DMS114 treated with DMSO at 0.1 percent for 48 hours (cell line): ENCODE data around the gene HYCC2.
"Not testable (repeated sequence)": the region's sequence is repeated elsewhere in the genome, so short reads cannot be mapped to it uniquely, and the experiment has no call there.

ENCODE experiments used
- DNase-seq: peaks from one replicate; lab custom pipeline; 2025; ENCODE audit not compliant: unreplicated experiment; lab: John Stamatoyannopoulos, UW

HYCC2 gene

DNA sequence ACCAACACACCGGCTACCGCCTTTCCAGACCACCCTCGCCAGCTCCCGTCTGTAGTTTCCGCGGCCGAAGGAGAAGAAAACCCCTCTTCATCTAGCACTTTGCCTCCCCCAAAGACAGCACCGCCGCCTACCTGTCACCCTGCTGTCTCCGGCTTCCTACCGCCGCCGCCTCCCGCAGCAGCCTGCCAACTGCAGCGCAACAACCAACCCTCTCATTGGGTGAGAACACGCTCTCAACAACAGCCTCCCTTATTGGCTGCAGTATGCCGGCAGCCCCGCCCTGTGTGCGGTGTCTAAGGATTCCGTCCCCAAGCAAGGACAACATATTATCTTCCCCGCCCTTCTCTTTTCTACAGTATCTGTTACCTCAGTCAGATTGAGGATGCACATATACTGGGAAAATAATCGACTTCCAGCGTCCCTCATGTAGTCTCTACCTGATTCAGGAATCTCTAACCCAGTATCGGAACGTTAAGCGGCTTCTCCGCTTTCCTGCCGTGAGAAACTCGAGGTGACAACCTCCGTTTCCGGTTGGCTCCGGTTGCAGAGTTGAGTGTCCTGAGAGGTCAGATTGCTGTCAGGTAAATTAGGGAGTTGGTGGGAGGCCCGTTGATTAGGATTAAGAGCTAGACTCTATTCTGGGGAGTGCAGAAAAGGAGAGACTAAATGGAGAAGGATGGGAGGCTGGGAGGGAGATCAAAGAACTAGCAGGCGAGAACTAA lies at the start of gene HYCC2, which contains the start of gene NDUFB3:
HYCC2 (minus strand) TSS at position 193 of the 722 bp plus-strand sequence. CDS start 47,662 bp downstream, outside the sequence.
NDUFB3 (plus strand) TSS at position 523 of the 722 bp plus-strand sequence. CDS start 6,882 bp downstream, outside the sequence.
- DNase-seq, result peak; percentile 89

DNA sequence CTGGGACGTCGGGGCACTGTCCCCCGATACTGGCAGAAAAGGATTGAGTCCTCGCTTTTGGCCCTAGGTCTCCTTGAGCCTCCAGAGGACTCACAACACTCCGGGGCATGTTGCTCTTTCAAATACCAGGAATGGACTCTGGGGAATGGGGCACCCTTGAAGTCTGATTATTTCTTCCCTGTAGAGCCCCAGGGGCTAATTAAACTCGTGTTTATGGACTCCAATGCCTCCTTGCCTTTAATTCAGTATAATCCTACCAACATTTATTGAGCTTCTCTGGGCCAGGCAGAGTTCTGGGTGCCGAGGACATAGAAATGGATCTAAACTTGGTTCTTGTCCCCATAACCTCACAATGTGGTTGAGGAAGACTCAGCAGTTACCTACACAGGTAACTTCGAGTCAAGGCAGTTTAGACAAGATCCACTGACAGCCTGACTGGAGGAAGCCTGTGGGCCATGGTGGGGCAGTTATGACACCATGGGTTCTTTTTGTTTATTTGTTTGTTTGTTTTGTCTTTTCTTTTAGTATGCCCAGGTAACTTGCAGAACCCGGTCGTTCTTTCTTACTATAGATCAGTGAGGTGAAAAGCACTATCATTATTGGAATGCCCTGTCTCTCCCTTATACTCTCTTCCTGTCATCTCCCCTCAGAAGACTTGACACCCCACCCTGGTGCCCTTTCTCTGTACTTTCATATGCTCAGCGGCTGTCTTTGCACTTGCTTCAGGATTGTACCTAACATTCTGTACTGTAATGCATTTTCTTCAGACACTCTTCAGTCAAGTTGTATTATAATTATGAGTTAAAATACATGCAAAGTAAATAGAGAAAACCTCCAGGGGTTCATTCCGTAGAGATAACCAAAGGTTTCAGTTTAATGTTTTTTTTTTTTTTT lies 47.7 kb upstream of the HYCC2 start:
- DNase-seq, result no peak

DNA sequence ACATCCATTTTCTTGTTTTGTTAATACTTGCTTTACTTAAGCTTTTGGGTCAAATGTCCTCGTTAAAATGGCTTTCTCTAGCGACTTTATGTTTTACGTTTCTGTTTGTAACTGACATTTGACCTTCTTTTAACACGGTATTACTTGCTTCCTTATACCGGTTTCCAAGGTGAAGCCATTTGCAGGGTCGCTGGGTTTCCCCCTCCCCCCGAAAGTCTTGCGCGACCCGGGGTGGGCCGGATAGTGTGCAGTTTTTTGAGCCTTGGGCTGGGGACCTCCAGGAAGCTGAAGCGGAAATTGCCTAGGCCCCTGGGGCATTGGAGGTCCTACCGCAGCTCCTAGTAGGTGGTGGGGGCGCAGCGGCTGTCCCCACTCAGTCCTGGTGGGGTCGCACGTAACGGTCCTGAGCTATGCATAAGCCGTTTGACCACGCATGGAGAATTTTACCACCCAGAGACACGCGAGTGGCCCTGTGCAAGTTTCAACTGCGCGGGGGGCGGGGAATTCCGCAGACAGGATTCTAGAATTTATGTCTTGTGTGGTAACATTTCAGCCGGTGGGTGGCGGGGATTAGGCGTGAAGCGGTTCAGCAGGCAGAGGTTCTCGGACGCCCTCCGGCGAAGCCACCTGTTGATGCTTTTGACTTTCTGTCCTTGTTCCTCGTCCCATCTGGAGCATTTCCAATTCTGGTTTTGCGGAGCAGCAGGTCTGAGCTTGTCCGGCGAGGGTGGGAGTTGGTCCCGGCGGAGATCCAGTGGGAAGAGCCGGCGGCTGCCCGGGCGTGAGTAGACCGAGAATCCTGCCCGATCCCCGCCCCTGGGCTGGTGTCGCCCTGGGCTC lies 46.9 kb upstream of the HYCC2 start:
- peak; percentile 63 for DNase-seq

DNA sequence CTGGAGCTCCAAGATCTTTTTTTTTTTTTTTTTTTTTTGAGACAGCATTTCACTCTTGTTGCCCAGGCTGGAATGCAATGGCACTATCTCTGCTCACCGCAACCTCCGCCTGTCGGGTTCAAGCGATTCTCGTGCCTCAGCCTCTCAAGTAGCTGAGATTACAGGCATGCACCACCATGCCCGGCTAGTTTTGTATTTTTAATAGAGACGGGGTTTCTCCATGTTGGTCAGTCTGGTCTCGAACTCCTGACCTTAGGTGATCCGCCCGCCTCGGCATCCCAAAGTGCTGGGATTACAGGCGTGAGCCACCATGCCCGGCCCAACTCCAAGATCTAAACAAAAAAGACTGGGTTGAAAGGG lies 46.2 kb upstream of the HYCC2 start:
- not testable (repeated sequence) for DNase-seq

DNA sequence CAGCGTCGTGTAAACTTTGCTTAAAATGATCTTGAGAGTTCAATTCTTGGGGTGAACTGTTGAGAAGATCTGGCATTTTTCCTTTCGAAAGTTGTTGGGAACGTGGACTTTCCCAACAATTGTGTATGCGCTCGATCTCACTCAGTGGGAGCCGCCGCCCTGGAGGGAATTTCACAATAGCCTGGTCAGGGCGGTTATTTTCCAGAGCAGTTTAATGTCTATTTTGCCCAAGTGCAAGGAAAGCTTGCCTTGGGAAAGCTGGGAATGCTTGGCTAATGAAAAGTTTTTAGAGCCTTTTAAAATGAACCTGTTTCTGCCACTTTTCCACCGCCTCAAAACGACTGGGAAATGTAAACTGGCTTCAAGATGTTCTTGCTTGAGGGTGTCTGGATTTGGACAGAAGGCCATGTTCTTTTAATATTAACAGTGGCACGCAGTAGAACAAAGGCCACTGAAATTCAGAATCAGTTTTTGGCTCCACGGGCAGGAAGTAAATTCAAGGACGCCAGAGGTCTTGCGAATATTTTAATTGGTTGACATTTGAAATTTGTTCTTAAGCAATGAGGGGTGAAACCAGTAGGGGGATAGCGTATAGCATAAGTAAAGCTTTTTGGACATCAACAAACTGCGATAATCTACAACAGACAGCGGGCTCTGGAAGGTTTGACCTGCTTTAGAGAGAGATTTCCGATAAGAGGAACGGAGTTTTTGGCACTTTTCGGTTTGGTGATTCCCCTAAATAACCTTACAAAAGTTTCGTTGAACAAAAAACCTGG lies 45.7 kb upstream of the HYCC2 start:
- peak; percentile 43 for DNase-seq

DNA sequence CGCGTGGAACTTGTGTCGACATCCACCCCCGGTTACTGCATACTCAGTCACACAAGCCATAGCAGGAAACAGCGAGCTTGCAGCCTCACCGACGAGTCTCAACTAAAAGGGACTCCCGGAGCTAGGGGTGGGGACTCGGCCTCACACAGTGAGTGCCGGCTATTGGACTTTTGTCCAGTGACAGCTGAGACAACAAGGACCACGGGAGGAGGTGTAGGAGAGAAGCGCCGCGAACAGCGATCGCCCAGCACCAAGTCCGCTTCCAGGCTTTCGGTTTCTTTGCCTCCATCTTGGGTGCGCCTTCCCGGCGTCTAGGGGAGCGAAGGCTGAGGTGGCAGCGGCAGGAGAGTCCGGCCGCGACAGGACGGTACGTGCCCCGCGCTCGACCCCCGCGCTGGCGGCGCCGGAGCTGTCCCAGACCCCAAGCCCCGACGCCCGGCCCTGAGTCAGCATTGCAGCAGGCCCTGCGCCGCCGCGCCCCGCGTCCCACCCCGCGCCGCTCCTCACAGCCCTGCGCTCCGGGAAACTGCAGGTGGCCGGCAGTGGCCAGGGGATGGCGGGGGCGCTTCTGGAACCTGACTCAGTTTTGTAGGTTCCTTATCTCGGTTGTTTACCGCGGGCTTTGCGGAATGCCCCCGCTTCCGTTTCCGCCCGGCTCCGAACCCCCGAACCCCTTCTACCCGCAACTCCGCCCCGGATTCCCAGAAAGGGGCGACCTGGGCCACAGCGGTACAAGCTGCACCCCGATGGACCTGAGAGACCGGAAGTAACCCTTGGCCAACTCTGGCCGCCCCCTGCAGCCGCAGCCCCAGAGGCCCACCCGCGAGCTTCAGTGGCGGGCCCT lies 44.9 kb upstream of the HYCC2 start, which contains the start of gene CFLAR:
CFLAR (plus strand) TSS at position 50 of the 844 bp plus-strand sequence. CDS start 13,702 bp downstream, outside the sequence.
- peak; percentile 47 for DNase-seq

DNA sequence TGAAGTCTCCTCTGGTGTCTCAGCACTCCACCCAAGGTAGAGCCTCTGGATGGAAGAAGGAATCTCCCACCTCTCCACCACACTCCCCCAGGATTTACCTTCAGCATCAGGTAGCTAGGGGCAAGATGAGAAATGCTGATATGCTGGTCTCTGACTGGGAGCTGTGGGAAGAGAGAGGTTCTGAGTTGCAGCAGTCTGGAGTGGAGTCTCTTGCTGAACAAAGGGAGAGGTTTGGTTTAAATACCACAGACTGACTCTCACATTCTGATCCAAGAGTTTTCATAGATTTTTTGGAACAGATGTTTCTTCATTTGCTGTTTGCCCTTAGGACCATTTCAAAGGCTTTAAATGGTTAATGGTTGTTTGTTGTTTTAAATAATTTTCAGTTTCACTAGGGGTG lies 43.4 kb upstream of the HYCC2 start:
- DNase-seq, result no peak

DNA sequence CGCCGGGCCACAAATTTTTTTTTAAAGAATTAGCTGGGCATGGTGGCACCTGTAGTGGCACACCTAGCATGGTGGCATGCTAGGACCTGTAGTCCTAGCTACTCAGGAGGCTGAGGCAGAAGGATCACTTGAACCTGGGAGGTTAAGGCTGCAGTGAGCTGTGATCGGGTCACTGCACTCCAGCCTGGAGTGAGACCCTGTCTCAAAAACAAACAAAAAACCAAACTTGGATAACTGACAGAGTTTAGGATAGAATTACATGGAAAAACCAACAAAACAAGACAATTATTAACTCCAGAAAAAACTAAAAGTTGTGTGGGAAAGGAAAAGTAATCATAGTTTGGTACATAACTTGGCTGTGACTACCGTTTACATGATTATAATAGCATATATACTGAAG lies 42.9 kb upstream of the HYCC2 start:
- DNase-seq, result no peak

DNA sequence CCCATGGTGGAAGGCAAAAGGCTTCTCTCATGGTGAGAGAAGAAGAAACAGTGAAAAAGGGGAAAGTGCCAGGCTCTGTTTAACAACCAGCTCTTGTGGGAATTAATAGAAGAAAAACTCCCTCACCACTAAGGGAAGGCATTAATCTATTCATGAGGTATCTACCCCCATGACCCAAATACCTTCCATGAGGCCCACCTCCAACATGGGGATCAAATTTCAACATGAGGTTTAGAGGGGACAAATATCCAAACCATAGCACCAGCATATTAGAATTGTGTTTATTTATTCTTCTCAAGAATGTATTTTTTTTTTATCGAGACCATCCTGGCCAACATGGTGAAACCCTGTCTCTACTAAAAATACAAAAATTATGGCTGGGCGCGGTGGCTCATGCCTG lies 39.6 kb upstream of the HYCC2 start:
- no peak for DNase-seq

DNA sequence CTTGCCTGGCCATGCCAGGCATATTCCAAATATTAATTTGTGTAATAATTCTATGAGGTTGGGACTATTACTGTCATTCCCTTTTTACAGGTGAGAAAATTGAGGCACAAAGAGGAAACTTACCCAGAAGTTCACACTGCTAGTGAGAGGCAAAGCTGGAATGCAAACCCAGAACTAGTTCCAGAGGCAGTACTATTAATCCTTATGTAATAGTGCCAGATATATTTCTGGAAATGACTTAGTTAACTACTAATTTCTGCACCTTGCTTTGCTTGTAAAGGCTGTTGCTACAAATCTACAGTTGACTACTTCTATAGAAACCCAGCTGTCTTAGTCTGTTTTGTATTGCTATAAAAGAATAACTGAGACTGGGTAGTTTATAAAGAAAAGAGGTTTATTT lies 39.1 kb upstream of the HYCC2 start:
- DNase-seq, result no peak

DNA sequence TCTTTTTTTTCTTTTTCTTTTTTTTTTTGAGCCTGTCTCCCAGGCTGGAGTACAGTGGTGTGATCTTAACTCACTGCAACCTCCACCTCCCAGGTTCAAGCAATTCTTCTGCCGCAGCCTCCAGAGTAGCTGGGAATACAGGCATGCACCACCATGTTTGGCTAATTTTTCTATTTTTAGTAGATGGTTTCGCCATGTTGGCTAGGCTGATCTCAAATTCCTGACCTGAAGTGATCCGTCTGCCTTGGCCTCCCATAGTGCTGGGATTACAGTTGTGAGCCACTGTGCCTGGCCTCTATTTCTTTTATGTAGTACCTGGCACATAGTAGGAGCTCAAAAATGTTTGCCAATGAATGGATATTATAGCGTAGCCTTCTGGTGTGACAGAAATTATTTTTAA lies 37.7 kb upstream of the HYCC2 start:
- DNase-seq, result no peak

DNA sequence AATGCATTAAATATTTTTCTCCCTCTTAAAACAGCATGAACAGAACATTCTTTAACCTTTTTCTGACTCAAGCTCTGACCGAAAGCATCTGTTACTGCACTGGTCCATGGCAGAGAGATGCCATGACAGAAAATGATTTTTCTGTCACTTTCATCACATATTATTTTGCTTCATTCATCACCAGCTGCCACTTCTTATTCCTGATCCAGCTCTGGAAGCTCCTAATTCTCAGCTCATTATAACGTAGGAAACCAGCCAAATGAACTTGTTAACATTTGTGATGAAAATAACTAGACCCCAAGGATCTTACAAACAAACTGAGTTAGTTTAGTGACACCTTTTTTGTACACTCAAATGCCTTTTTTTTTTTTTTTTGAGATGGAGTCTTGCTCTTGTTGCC lies 36.9 kb upstream of the HYCC2 start:
- no peak for DNase-seq

DNA sequence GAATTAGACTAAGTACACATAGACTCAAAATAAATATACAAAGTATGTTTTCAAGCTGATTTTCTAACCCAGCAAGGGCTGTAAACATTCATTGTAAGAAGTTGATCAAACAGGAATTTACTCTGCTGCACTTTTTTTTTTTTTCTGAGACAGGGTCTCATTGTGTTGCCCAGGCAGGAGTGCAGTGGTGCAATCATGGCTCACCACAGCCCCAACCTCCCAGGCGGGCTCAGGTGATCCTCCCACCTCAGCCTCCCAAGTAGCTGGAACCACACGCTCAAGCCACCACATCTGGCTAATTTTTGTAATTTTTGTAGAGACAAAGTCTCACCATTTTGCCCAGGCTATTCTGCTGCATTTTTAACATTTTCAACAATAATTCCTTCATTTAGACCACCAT lies 36.2 kb upstream of the HYCC2 start:
- no peak for DNase-seq

DNA sequence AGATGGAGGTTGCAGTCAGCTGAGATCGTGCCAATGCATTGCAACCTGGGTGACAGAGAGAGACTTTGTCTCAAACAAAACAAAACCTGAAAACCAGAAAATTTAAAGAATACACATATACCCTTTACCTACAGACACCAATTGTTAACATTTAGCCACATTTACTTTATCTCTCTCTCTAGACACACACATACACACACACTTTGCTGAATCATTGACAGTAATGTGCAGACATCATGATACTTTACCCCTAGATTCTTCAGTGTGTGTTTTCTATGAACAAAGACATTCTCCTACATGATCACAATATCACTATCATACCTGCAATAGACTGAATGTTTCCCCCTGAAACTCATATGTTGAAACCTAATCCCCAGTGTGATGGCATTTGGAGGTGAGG lies 34.3 kb upstream of the HYCC2 start:
- no peak for DNase-seq

DNA sequence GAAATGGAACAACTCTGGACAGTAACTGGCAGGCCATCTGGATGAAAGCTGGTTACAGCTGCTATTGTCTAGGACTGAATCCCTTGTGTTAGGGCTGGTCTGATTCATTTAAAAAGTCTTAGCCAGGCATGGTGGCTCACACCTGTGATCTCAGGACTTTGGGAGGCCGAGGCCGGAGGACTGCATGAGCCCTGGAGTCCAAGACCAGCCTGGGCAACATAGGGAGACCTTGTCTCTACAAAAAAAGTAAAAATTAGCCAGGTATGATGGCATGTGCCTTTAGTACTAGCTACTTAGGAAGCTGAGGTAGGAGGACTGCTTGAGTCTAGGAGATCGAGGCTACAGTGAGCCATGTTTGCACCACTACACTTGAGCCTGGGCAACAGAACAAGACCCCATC lies 29.0 kb upstream of the HYCC2 start:
- DNase-seq, result no peak

DNA sequence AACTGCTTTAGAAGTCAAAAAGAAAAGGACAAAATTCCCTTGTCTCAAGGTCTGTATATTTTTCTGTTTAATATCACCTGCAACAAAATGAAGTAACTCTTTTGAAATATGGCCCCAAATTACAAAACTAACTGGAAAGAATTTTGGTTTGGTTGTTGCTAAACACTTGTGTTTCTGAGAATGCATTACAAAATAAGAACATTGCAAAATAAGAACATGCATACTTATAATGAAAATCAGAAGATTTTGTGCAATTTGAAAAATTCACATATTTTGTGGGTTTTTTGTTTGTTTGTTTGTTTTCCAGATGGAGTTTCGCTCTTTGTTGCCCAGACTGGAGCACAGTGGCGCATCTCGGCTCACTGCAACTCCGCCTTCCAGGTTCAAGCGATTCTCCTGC lies 22.1 kb upstream of the HYCC2 start:
- DNase-seq, result no peak

DNA sequence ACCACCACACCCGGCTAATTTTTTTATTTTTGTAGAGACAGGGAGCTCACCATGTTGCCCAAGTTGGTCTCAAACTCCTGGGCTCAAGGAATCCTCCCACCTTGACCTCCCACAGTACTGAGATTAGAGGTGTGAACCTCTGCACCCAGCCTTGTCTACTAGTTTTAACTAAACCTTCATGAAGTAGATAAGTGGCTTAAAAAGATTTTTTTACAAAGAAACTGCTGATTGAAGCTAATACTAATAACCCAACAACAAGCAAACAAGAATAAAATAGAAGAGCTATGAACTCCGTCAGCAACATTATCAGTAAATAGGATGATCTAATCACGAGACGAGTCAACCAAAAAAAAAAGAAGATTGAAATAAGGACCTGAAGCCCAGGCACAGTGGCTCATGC lies 19.1 kb upstream of the HYCC2 start:
- no peak for DNase-seq

DNA sequence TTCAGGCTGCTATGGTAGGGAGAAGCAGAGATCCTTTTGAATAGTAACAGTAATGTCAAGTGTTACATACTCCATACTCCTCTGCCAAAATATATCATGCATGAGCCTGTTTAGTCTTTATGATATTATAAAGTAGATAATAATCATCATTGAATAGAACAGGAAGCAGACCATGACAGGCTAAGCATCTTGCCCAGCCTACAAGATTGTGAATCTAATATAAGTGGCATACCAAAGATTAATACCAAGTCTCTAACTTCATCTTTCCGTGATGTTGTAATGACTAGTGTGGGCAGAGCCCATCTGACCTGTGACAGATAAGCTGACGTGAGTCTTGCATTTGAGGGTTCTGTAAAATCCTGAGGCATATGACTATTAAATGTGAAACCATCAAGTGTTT lies 13.4 kb upstream of the HYCC2 start:
- no peak for DNase-seq

DNA sequence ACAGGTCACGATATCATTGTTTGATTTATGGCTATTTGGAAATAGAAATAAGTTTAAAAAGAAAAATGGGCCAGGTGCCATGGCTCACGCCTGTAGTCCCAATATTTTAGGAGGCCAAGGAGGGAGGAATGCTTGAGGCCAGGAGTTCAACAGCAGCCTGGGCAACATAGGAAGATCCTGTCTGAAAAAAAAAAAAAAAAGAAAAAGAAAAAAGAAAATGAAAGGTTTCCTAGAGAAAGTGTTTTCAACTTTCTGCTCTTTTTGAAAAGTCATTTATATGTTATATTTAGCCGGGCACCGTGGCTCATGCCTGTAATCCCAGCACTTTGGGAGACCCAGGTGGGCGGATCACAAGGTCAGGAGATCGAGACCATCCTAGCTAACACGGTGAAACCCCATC lies 3.5 kb upstream of the HYCC2 start:
- DNase-seq, result no peak

DNA sequence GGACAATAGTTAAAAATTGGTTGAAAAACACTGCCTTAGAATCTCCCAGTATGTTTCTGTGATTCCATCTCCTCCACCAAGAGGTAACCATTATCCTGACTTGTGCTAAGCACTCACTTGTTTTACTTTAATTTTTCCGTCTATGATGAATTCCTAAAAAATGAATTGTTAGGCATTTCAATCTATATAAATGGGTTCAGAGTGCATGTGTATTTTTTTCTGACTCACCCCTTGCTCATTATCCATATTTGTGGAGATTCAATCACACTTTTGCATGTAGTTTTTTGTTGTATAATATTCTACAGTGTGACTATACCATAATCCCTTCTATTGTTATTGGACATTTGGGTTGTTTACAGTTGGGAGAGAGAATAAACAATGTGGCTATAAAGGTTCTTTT lies 1.6 kb upstream of the HYCC2 start:
- no peak for DNase-seq
